ENCODE results near the gene ARID3C.

ARID3C gene

GRCh38 chr9:34627716-34628655 is 880 bp downstream of the ARID3C start:
- no peak for DNase-seq

- DNase-seq: no peak
Measured at GRCh38 chr9:34625186-34625486, 3.7 kb downstream of the ARID3C start.

GRCh38 chr9:34624475-34625185 is 4.2 kb downstream of the ARID3C start:
- no peak for DNase-seq

- DNase-seq: no peak
Measured at GRCh38 chr9:34623374-34624235, 5.3 kb downstream of the ARID3C start.

GRCh38 chr9:34620061-34620994 is 8.5 kb downstream of the ARID3C start, which contains the start of gene DCTN3:
TSS of gene DCTN3 (minus strand) at chr9:34620495. CDS start at chr9:34620464, 31 bp downstream.
- DNase-seq: peak; percentile 96

- no peak for DNase-seq
Measured at GRCh38 chr9:34615132-34615531, 13.7 kb downstream of the ARID3C start.

- DNase-seq: peak; percentile 84
Measured at GRCh38 chr9:34612788-34613390, 16.0 kb downstream of the ARID3C start.

- peak; percentile 88 for DNase-seq
Measured at GRCh38 chr9:34611811-34612787, 16.8 kb downstream of the ARID3C start, which contains the start of gene RPP25L. TSS of gene RPP25L (minus strand) at chr9:34612097. CDS start at chr9:34611296, 801 bp downstream.

GRCh38 chr9:34611251-34611810 is 17.5 kb downstream of the ARID3C start:
- no peak for DNase-seq

- no peak for DNase-seq
Measured at GRCh38 chr9:34610434-34611206, 18.2 kb downstream of the ARID3C start.

- no peak for DNase-seq
Measured at GRCh38 chr9:34607331-34607730, 21.5 kb downstream of the ARID3C start.

GRCh38 chr9:34606905-34607304 is 22.0 kb downstream of the ARID3C start:
- no peak for DNase-seq

GRCh38 chr9:34606190-34606589 is 22.7 kb downstream of the ARID3C start:
- DNase-seq: no peak

- peak; percentile 83 for DNase-seq
Measured at GRCh38 chr9:34603610-34604231, 25.1 kb downstream of the ARID3C start.

- no peak for DNase-seq
Measured at GRCh38 chr9:34601937-34602573, 26.8 kb downstream of the ARID3C start.

- DNase-seq: no peak
Measured at GRCh38 chr9:34600908-34601307, 28.0 kb downstream of the ARID3C start.

GRCh38 chr9:34599546-34599945 is 29.3 kb downstream of the ARID3C start:
- no peak for DNase-seq

GRCh38 chr9:34594177-34594576 is 34.7 kb downstream of the ARID3C start:
- DNase-seq: no peak
